GM04503 (cell line): ENCODE results near the gene SDCCAG8.

Experiments
- DNase-seq: peaks from one replicate; pipeline ENCODE4 v3.0.0-alpha.2; 2012; ENCODE audit warnings: low read depth

SDCCAG8 gene

DNA sequence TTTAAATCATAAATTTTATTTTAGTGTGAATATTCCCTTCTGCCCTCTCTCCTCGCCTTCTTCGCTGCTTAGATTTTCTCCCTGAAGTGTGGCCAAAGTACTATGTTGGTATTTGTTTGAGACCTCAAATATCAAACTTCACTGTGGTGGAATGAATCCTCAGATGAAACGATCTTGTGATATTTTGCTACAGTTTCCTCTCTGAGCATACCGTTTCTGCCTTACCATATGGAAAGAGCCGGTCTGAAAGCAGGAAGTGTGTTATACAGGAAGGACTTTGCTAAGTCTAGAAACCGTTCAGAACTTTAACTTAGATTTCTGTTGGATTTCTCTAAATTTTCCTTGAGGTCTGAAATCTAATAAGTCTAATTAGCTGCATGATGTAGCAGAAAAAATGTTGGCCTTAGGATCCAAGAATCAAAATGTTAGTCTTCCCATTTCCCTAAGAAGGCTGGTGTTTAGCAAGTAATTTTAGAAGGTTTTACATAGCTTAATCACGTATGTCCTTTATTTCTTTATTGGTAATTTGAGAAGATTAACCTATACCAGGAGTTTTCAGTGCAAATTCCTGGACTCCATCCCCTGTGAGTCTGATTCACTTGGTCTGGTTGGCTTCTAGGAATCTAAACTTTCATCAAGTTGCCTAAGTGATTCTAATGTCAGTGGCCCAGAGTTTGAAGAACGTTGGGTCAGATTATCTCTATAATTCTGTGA is 30.7 kb downstream of the SDCCAG8 start:
- no peak for DNase-seq

DNA sequence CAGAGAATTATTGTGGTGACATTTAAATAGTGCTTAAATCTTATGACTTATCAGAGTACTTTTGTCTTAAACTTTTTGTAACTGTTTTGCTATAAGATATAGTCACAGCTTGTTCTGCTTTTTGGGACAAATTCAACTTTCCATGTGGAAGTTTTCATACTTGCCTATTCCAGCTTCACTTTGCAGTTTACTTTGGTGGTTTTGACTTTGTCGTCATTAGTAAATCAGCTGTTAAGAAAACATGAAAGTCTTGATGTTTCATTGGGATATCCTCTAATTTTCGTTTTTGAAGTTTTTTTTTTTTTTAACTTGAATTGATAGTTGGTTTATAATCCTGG is 31.3 kb downstream of the SDCCAG8 start:
- DNase-seq: no peak

DNA sequence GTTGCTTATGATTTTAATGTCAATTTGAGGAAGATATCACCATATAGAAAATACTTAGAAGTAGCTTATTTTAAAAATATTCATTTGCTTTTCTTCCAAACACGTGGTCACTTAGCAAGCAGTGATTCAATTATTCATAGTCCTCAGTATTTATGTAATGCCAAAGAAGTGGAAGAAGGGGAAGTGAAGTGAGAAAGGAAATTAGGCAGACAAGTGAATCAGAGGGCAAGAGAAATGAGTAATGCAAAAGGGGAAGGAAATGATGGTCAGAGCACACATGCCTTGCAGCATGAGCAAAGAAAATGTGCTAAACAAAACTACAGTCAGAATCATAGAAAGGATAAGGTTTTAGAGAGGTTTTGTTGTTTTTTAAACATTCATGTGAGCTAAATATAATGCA is 31.8 kb downstream of the SDCCAG8 start:
- DNase-seq: peak; percentile 50

DNA sequence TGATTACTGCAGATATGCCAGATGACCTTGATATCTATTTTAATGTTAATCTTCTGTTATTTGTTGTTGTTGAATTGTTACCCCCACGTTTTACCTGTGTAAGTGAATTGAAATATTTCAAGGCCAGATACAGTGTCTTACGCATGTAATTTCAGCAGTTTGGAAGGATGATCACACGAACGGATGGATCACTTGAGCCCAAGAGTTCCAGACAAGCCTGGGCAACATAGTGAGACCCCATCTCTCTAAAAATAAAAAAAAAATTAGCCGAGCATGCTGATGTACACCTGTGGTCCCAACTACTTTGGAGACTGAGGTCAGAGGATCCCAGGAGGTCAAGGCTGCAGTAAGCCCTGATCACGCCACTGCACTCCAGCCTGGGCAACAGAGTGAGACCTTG is 32.2 kb downstream of the SDCCAG8 start:
- DNase-seq: no peak

DNA sequence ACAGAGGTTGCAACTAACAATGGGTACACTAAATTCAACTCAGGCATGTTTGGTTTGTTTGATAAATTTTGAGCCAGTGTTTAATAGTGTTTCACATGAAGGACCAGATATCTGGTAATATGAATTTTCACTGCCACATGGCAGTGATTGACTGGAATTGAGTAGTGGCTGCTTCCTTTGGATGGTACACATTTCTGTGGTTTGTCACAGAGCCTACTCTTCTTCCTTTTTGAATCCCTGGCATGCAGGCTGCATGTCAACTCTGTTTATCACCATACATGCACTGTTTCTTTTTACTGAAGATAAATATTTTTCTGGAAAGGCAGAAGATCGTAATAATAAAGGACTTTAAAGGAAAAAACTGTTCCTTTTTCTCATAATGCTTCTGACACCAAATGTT is 35.5 kb downstream of the SDCCAG8 start:
- DNase-seq: no peak

DNA sequence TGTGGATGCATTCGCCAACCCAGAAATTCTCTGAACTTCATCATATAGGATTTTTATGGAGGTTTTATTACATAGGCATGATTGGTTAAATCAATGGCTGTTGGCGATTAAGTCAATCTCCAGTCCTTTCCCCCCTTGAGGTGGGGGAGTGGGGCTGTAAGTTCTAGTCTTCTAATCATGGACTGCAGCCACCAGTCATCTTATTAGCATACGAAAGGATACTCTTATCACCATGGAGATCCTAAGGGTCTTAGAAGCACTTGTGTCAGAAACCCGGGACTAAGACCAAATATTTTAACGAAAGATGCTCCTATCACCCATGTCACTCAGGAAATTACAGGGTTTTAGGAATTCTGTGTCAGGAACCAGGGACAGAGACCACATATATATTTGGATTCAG is 36.3 kb downstream of the SDCCAG8 start:
- no peak for DNase-seq

DNA sequence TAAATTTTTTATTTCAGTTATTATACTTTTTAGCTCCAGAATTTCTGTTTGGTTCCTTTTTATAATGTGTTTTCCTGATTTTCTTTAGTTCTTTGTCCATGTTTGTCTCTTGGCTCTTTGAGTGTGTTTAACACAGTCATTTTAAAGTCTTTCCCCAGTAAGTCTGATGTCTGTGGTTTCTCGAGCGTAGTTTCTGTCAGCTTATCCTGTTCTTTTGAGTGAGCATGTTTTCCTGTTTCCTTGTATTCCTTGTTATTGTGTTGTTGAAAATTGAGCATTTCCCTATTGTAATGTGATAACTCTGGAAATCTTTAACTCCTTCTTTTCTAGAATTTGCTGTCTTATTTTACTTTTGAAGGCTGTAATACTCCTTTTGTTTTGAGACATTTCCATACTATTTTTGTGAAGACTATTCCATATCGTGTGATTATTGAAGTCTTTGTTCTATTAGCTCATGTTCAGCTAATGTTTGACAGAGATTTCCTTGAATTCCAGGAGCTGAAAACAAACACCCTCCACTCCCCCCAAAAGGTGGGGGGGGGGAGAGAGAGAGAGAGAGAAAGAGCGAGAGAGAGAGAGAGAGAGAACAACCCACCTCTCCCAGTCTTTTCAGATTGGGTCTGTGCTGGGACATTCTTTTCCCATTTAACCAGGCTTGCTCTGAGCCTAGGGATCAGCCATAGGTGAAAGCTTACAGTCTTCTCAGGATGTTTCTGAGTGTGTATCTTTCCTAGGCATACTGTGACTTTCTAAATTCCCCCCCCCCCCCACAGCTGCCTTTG is 38.3 kb downstream of the SDCCAG8 start:
- no peak for DNase-seq

DNA sequence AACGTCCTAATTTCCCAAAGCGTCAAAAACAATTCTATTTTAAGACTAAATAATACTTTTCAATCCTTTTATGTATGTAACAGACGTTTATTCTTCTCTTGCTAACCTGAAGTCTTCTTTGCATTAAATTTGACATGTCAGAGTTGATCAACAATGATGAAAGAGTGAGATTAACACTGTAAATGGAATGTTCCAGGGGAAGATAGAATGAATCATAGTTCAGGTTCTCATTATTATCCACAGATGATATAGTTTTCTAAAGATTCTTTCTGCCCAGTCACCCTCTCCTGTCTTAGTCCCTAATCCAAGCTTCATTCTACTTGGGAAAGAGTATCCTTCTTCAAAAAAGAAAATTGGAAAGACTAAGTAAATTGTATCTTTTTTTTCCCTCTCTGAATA is 38.9 kb downstream of the SDCCAG8 start:
- DNase-seq: no peak

DNA sequence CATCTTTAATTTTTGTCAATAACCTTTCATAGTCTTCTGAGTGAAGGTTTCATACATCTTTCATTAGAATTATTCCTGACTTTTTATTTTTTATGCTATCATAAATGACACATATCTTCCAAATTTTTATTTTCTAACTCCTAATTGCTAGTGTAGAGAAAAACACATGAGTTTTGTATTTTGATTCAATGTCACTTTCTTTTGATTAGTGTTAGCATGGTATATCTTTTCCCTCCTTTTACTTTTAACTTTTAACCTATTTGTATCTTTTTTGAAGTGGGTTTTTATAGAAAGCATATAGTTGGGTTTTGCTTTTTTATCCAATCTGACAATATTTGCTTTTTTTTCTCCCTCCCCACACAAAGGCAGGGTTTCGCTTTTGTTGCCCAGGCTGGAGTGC is 43.2 kb downstream of the SDCCAG8 start:
- no peak for DNase-seq

DNA sequence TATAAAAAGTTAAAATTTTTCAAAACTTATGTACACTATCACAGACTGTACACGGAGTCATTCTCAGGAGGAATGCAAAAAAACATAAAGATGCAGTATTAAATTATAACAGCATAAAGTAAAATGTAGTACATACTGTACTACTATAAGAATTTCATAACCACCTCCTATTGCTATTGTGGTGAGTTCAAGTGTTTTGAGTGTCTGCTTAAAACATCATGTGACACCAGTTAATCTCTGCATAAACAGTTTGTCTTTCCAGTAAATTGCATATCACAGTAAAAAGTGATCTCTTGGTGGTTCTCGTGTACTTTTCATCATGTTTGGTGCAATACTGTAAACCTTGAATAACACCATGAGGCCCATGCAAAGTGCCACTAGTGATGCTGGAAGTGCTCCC is 45.2 kb downstream of the SDCCAG8 start:
- no peak for DNase-seq

DNA sequence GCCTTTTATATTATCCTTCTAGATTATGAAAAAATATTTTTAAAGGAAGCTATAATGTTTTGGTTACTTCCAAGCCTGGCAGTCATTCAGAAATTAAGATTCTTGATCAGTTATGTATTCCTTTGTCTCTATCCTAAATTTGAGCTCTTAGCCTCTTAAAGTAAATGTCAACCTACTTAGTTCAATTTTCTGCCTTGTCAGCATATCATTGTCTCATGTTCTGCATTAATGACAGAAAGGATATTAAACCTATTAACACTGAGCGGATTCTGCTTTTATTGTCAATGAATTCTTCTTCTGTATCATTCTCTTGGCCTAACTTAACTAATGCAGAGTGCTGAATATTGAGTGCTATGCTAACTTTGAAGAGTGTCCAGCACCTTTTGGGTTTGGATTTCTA is 56.0 kb downstream of the SDCCAG8 start:
- DNase-seq: no peak

DNA sequence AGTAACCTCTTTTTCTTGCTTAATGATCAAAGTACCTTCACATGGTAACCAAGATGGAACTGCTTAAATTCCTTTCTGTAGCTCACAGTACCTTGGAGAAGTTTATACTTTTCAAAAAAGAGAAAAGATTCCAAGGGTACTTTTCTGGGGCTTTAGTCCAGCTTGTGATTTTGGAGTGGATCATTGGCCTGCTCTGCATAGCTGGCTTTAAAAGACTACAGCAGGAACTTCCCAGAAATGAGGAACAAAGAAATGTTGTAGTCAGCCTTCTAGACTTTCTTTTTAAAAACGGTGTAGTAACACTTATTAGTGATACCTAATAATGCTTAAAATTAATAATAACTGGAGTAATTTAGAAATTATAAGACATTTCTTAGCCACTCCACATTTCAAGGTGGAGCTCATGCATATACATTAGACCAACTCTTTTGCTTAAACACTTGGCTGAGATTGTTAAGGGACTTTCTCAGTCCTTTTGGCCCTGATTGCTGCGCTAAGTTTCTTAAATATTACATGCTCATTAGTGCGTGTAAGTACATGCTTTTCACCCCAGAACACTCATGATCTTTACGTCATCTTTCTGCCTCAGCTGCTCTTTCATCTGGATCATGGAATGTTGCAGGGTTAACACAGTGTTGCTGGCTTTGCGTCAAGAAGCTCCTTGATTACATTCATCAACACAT is 57.3 kb downstream of the SDCCAG8 start:
- DNase-seq: no peak

DNA sequence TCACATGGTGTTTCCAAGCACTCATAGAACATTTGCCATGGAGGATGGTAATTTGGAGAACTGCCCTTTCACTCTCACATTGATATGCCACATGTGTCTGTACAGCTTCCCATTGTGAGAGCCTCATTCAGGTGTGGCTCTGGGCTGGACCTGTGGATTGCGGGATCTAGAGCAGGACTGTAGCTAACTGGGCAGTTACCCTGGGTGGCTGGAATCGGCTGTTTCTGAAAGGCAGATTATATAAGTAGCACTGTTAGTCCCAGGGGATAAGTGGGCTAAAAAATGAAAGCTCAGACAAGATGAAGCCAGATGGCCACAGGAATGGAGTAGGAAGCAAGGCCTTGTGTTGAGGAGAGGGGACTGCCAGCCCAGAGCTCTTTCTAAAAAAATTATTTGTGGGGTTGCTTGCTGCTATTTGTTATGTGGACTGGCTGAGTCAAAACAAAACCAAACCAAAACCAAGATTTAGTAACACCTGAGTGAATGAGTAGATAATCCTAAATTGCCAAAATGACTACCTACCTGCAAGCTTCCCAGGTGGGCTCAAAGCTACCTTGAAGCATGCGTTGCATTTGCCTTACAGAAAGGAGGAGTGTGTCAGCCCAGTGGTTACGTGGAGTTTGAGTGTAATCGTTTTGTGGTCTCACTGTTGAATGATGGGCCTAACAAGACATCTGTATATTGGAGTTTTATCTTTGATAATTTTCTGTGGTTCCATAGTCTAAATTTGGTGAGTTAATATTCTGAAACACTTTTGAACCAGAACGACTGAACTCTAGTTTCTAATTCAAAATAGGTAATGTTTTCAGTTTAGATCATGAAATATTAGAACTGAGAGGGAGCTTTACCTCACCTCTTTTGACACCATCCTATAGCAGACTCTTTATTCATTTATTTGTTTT is 58.0 kb downstream of the SDCCAG8 start:
- no peak for DNase-seq

DNA sequence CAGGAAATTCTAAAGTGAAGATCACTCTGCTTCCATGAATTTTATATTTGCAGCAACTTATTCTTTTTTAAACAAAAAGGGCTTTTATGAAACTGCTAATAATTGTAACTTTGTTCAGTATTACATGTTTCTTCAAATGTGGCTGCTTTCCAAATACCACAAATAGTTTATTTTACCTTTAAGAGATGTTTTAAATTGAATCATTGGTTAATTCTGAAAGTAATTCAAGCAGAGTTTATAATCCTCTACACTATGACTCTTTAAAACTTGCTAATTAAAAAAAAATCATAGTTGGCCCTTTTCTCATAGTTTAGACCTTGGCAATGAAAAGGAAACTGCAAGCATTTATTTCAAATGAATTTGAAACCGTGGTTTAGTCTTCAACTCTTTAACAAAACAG is 59.6 kb downstream of the SDCCAG8 start:
- DNase-seq: no peak

DNA sequence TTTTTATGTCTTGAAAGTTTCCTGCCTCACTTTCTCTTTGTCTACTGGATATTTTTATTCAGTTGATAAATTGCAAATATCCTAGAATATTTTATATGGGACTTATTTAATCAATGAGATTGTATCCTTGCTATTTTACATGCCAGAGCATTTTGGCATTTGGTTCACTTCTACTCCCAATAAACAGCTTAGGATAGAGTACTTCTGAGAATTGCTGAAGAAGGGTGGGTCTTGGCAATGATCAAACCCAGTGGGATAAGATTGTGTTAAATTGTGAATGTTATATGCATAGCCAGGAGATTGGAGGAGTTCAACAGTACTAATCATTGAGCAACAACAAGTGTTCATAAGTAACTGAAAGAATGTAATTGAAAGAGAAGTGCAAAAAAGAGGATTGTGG is 60.1 kb downstream of the SDCCAG8 start:
- DNase-seq: no peak

DNA sequence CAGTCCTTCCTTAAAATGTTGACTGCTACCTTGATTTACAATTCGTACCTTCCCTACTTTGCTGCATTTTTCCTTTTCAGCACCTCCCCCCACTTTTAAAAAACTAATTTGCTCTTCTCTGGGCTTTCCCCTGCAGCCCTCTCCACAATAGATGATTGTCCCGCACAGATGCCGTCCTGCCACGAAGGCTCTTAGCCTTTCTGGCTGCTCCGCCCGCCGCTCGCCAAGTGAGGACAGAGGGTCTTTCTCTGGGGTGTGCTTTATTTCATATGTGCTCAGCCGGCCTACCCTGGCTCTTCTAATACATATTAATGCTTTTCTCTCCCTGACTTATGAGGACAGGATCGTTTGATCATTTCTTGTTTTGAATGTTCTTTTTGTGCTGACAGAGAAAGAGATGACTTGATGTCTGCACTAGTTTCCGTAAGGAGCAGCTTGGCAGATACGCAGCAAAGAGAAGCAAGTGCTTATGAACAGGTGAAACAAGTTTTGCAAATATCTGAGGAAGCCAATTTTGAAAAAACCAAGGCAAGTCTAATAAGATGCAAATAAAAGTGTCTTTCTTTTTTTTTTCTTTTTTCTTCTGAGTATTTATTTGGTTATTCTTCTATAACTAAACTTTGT is 60.6 kb downstream of the SDCCAG8 start:
- DNase-seq: no peak

DNA sequence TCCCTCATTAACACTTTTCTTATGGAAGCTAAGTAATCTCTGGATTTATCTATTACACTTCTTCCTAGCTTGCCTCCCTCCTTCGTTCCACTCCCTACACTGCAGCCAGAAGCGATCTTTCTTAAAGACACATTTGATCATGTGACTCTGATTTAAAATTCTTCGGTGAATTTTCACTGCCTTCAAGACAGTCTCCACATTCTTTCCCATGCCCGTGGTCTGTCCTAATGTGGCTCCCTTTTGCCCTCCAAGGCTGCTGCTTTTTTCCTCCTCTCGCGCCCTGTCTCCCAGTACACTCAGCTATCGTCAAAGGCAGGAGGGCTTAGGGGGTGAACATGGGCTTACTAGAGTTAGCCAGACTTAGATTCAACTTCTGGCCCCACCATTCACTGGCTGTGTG is 64.4 kb downstream of the SDCCAG8 start:
- no peak for DNase-seq

DNA sequence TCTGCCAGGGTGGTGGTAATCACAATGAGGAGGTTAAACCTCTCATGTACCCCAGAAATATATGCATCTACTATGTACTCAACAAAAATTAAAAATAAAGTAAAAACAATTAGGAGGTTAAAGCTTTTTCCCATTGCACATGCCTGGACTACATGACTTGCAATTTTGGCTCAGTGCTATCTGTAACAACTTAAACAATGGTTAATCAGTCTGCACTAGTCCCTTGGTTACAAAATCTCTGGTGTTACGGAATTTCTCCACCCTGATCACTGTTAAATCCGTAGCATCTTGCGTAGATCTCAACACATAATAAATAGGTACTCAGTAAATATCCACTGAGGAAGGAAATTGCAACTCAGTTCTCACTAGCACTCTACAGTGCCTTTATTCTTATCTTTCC is 66.5 kb downstream of the SDCCAG8 start:
- DNase-seq: no peak

DNA sequence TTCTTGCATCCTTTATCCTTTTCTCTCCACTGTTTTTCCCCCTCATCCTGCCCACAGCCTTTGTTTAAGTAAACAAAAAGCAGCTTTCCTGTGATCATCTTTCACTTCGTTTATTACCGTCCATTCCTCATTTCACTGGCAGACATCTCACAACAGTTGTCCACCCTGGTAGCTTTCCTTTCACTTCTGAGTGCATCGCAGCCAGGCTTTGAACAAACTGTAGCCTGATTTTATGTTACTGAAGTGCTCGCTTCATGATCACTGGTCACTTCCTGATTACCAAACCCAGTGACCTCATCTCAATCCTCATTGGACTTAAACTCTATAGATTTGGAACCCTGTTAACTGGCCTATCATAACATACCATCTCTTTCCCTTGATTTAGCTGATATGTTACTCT is 67.7 kb downstream of the SDCCAG8 start:
- no peak for DNase-seq

DNA sequence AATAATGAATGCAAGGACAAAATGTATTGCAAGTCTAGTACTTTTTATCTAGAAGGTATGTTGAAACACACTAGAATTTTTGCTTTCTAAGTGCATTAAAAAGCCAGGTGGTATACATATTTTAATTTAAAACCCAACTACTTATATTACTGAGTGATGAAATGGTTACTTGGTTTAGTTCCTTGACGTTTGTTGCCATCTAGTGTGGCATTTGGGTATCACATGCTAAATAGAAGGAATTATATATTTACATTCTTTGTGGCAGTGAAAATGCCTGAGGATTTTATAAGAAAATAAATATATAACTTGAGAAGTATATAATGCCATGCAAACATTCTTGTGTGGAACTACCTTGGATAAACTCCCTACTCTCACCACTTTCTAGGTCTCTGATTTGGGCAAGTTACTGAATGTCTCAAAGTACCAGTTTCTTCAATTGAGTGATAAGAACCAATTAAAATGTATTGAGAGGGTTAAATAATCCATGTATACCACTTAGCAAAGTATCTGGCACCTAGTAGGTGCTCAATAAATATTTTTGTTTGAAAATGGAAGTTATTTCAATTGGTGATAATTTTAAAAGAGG is 69.6 kb downstream of the SDCCAG8 start:
- DNase-seq: peak; percentile 15

DNA sequence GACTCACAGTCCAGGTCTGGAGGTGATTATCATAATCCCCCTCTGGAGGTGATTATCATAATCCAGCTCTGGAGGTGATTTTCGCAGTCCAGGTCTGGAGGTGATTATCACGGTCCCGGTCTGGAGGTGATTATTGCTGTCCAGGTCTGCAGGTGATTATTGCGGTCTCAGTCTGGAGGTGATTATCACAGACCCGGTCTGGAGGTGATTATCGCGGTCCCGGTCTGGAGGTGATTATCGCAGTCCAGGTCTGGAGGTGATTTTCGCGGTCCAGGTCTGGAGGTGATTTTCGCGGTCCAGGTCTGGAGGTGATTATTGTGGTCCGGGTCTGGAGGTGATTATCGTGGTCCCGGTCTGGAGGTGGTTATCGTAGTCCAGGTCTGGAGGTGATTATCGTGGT is 76.6 kb downstream of the SDCCAG8 start:
- no peak for DNase-seq

DNA sequence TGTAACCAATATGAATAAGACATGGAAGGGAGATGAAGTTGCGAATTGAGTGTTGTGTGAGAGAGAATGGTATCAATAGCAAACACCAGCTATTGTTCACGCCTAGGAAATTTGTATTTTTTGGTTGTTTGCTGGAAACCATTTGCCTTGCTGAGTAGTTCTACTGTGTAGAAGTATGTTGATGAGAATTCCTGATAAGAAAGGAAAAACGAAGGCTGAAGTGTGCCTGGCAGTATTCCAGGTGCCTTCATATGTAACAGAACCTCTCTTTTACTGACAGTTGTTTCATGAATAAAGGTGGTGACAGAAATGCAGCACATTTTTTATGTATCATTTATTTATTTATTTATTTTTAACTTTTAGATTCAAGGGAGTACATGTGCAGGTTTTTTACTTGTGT is 79.5 kb downstream of the SDCCAG8 start:
- no peak for DNase-seq
